HCT116 (cell line): ENCODE data around the gene KLHL3. TPM values are rescaled to one million over a fixed set of nuclear protein-coding genes. Genes with fewer than 3 reads are reported as not detected.

Source experiments
- ATAC-seq: fragments of 200-7000 bp; cut with Tn5 transposase; 2 replicates; pipeline ENCODE4 v1.9.1; 2020; ENCODE audit warnings: mild to moderate bottlenecking, moderate library complexity
- BruUV-seq: library from RNA; stranded (reverse); fragments of 400-500 nt; replicated peaks from 2 replicates; lab custom pipeline; 2021; lab: Mats Ljungman, UMichigan
- CTCF ChIA-PET: fragments of 300-600 bp; sonication (Branson Sonifier 250); formaldehyde crosslinking; loops from one replicate; lab custom pipeline; 2021; ENCODE audit warnings: antibody characterized with exemption; lab: Charles Lee
- POLR2A ChIA-PET: fragments of 300-600, 350-600 bp; sonication (Branson Sonifier 250); formaldehyde crosslinking; loops from one replicate; lab custom pipeline; 2021; ENCODE audit warnings: antibody characterized with exemption; lab: Charles Lee
- RAD21 ChIA-PET, 2 experiments: fragments of 300-600 bp; sonication (Branson Sonifier 250); formaldehyde crosslinking; loops; one replicate each; lab custom pipeline; 2023; ENCODE audit warnings: low total read pairs in 2 of 2; ENCODE audit not compliant: uncharacterized antibody in 2 of 2, unreplicated experiment in 2 of 2, low non-redundant PET in 1 of 2; lab: Charles Lee
- DNase-seq: peaks from one replicate; pipeline ENCODE4 v3.0.0-alpha.2; 2010; ENCODE audit warnings: low read depth, low spot score
- H2AFZ ChIP-seq: fragments of 200-600 bp; shearing (Covaris generic), sonication (generic); 2 replicates; pipeline ENCODE4 v1.6.1; 2017; ENCODE audit warnings: low read depth, mixed run types, mixed read lengths, antibody characterized with exemption, low read length; ENCODE audit not compliant: poor library complexity, severe bottlenecking
- H3K27ac ChIP-seq: 2 replicates; pipeline ENCODE4 v1.5.1; 2012; ENCODE audit warnings: low read depth, low read length
- H3K27me3 ChIP-seq: fragments of 200-600 bp; sonication (generic); 2 replicates; pipeline ENCODE4 v1.6.1; 2016; ENCODE audit warnings: mixed run types, low read length, mixed read lengths; ENCODE audit not compliant: insufficient read depth
- H3K36me3 ChIP-seq, 2 experiments: fragments of 200-500 bp in 1 of 2; fragments of 200-600 bp in 1 of 2; sonication (Bioruptor generic) in 1 of 2; sonication (generic) in 1 of 2; 2 replicates each; pipeline versions ENCODE4 v1.5.1 to v1.6.1; 2014 to 2016; ENCODE audit warnings: low read length in 2 of 2, inconsistent platforms in 1 of 2, mixed read lengths in 1 of 2, mixed run types in 1 of 2; ENCODE audit not compliant: insufficient read depth in 2 of 2, control insufficient read depth in 1 of 2
- H3K4me1 ChIP-seq, 2 experiments: fragments of 200-600 bp in 1 of 2; sonication (generic) in 1 of 2; 2 replicates each; pipeline versions ENCODE4 v1.5.1 to v1.6.1; 2012 to 2017; ENCODE audit warnings: low read length in 2 of 2, inconsistent platforms in 1 of 2, mild to moderate bottlenecking in 1 of 2, mixed read lengths in 1 of 2, mixed run types in 1 of 2, moderate library complexity in 1 of 2; ENCODE audit not compliant: insufficient read depth in 2 of 2, control insufficient read depth in 1 of 2
- H3K4me2 ChIP-seq: fragments of 200-600 bp; sonication (generic); 2 replicates; pipeline ENCODE4 v1.6.1; 2017; ENCODE audit warnings: mixed run types, low read length, mixed read lengths
- H3K4me3 ChIP-seq, 2 experiments: fragments of 200-600 bp in 1 of 2; sonication (generic) in 1 of 2; replicated peaks in 1 of 2; 2 replicates each; pipeline ENCODE4 v1.5.1; 2011 to 2016; ENCODE audit warnings: low read length in 2 of 2, control low read depth in 1 of 2, low read depth in 1 of 2, mild to moderate bottlenecking in 1 of 2, mixed read lengths in 1 of 2, mixed run types in 1 of 2
- H3K79me2 ChIP-seq: fragments of 200-600 bp; sonication (generic); 2 replicates; pipeline ENCODE4 v1.6.1; 2017; ENCODE audit warnings: mild to moderate bottlenecking, mixed run types, low read length, moderate library complexity, mixed read lengths; ENCODE audit not compliant: insufficient read depth
- H3K9ac ChIP-seq: fragments of 200-600 bp; sonication (generic); 2 replicates; pipeline ENCODE4 v1.6.1; 2016; ENCODE audit warnings: low read length, mixed read lengths
- H3K9me2 ChIP-seq: fragments of 200-600 bp; sonication (generic), shearing (Covaris generic); 2 replicates; pipeline ENCODE4 v1.6.1; 2017; ENCODE audit warnings: mixed run types, mild to moderate bottlenecking, moderate library complexity; ENCODE audit not compliant: insufficient read depth
- H3K9me3 ChIP-seq, 2 experiments: fragments of 200-500 bp in 1 of 2; fragments of 200-600 bp in 1 of 2; sonication (Bioruptor generic) in 1 of 2; sonication (generic) in 1 of 2; 2 replicates each; pipeline ENCODE4 v1.6.1; 2014 to 2017; ENCODE audit warnings: low read length in 2 of 2, mixed read lengths in 2 of 2, inconsistent platforms in 1 of 2, low read depth in 1 of 2, mild to moderate bottlenecking in 1 of 2, mixed run types in 1 of 2, moderate library complexity in 1 of 2; ENCODE audit not compliant: control insufficient read depth in 1 of 2, insufficient read depth in 1 of 2
- H4K20me1 ChIP-seq: fragments of 200-600 bp; sonication (generic), shearing (Covaris generic); 2 replicates; pipeline ENCODE4 v1.6.1; 2017; ENCODE audit warnings: mixed run types, mild to moderate bottlenecking, moderate library complexity; ENCODE audit not compliant: insufficient read depth
- CBX3 ChIP-seq: IDR thresholded peaks from 2 replicates; pipeline ENCODE4 v1.6.1; 2012; ENCODE audit warnings: low read depth
- CEBPB ChIP-seq: IDR thresholded peaks from 2 replicates; pipeline ENCODE4 v1.6.1; 2012; ENCODE audit warnings: low read depth
- EGR1 ChIP-seq: IDR thresholded peaks from 2 replicates; pipeline ENCODE4 v1.6.1; 2012; ENCODE audit warnings: low read depth
- ELF1 ChIP-seq: IDR thresholded peaks from 2 replicates; pipeline ENCODE4 v1.6.1; 2012; ENCODE audit warnings: low read depth, borderline replicate concordance
- EZH2 ChIP-seq: fragments of 200-600 bp; sonication (generic); IDR thresholded peaks from 2 replicates; pipeline ENCODE4 v1.6.1; 2017; ENCODE audit warnings: antibody characterized with exemption, mixed run types
- FOSL1 ChIP-seq: IDR thresholded peaks from 2 replicates; pipeline ENCODE4 v1.6.1; 2012; ENCODE audit warnings: low read depth
- JUND ChIP-seq: IDR thresholded peaks from 2 replicates; pipeline ENCODE4 v1.6.1; 2012
- MAX ChIP-seq: IDR thresholded peaks from 2 replicates; pipeline ENCODE4 v1.6.1; 2012
- POLR2A ChIP-seq: IDR thresholded peaks from 2 replicates; pipeline ENCODE4 v1.7.0; 2011; ENCODE audit warnings: borderline replicate concordance; ENCODE audit not compliant: insufficient read depth, insufficient read length; ENCODE audit errors: extremely low read depth
- POLR2AphosphoS5 ChIP-seq: IDR thresholded peaks from 2 replicates; pipeline ENCODE4 v1.6.1; 2011; ENCODE audit warnings: mild to moderate bottlenecking, low read depth, low read length, moderate library complexity
- RAD21 ChIP-seq: IDR thresholded peaks from 2 replicates; pipeline ENCODE4 v1.6.1; 2012; ENCODE audit warnings: low read depth, mild to moderate bottlenecking
- REST ChIP-seq: IDR thresholded peaks from 2 replicates; pipeline ENCODE4 v1.6.1; 2012; ENCODE audit warnings: low read depth
- SIN3A ChIP-seq: IDR thresholded peaks from 2 replicates; pipeline ENCODE4 v1.6.1; 2012; ENCODE audit warnings: low read depth
- SP1 ChIP-seq: IDR thresholded peaks from 2 replicates; pipeline ENCODE4 v1.6.1; 2012; ENCODE audit warnings: low read depth
- SRF ChIP-seq: IDR thresholded peaks from 2 replicates; pipeline ENCODE4 v1.6.1; 2012; ENCODE audit warnings: low read depth
- TCF7L2 ChIP-seq: IDR thresholded peaks from 2 replicates; pipeline ENCODE4 v1.7.0; 2011; ENCODE audit warnings: borderline replicate concordance, inconsistent platforms; ENCODE audit not compliant: insufficient read depth, insufficient read length; ENCODE audit errors: extremely low read depth
- YY1 ChIP-seq: IDR thresholded peaks from 2 replicates; pipeline ENCODE4 v1.6.1; 2011; ENCODE audit warnings: low read length, low read depth, moderate library complexity, mild to moderate bottlenecking; ENCODE audit not compliant: insufficient replicate concordance; ENCODE audit errors: extremely low read depth
- ZBTB33 ChIP-seq: IDR thresholded peaks from 2 replicates; pipeline ENCODE4 v1.6.1; 2011; ENCODE audit warnings: mild to moderate bottlenecking, low read length, moderate library complexity; ENCODE audit not compliant: insufficient replicate concordance; ENCODE audit errors: extremely low read depth
- intact Hi-C: fragments of 100-400 bp; cut with micrococcal nuclease; formaldehyde crosslinking; loops from 2 replicates; pipeline ENCODE4 v1.10.0; 2022
- total RNA-seq: library from RNA; stranded (reverse); gene quantifications from one replicate; pipeline ENCODE4 v1.2.1, GENCODE V29; 2021; ENCODE audit not compliant: unreplicated experiment
- TF ChIP-seq, protein P1 (sequence below): IDR thresholded peaks from 2 replicates; pipeline ENCODE4 v1.6.1; 2012
- TF ChIP-seq, protein P2 (sequence below), 3 experiments: fragments of 200-600 bp in 1 of 3; sonication (generic) in 1 of 3; IDR thresholded peaks in 2 of 3; conservative IDR thresholded peaks in 1 of 3; 2 replicates each; pipeline ENCODE4 v1.5.1; 2012 to 2017; ENCODE audit warnings: low read depth in 2 of 3, low read length in 2 of 3, antibody characterized with exemption in 1 of 3, borderline replicate concordance in 1 of 3, control low read depth in 1 of 3, mild to moderate bottlenecking in 1 of 3, mixed read lengths in 1 of 3, mixed run types in 1 of 3, moderate library complexity in 1 of 3; ENCODE audit not compliant: insufficient read depth in 1 of 3

Gene KLHL3
- total RNA-seq, 1 experiment from 2014 or later = not detected

DNA sequence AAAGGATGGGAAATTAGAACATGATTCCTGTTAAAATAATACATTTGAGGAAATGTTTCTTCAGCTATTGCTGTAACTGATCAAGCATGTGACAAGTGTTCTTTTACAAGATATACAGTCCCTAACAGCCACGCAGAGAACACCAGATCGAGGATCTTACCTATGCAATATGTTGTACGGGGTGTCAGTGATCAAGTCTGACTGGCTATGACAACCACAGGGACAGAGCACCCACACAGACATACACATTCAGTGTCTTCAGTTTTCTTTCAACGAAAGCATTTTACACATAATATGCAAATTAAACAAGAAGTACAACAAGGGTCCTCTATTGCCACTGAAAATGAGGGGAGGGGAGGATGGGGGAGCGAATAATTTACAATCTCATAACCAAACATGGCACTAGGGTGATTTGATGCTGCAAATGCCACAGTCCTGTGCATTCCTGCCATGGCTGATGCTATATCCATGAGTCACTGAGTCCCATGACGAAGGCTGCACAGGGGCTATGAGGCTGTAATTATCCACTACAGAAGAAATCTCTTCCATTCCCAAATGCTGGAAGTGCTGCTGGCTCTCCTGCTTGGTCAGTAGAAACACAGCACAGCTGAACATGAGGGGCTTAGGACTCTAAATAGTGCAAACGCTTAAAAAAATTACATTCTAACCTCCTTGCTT, 118.2 kb downstream of the KLHL3 start:
- POLR2A ChIA-PET = no interaction called here
- H3K4me2 ChIP-seq = no peak overlapping the region
- CTCF ChIA-PET = no interaction called here
- DNase-seq = no peak
- RAD21 ChIA-PET = no interaction called here
- H3K27ac ChIP-seq = no peak overlapping the region
- H3K9me3 ChIP-seq = no peaks in the 10 kb centered on the region
- H3K4me3 ChIP-seq = no peak overlapping the region
- no peaks in the 10 kb centered on the region for H3K4me1 ChIP-seq
- no peaks in the 10 kb centered on the region for H3K79me2 ChIP-seq
- ATAC-seq = no peak
- no peaks in the 10 kb centered on the region for H3K36me3 ChIP-seq
- intact Hi-C loops = no loop called here
- no peak for TF ChIP-seq POLR2A
- TF ChIP-seq EZH2 = no peak
- no peak for TF ChIP-seq ELF1
- TF ChIP-seq EGR1 = no peak
- TF ChIP-seq REST = no peak
- no peak for TF ChIP-seq RAD21
- no peak for TF ChIP-seq TCF7L2
- no peak for TF ChIP-seq CEBPB
- TF ChIP-seq SIN3A = no peak
- no peak for TF ChIP-seq YY1
- TF ChIP-seq, protein P1, sequence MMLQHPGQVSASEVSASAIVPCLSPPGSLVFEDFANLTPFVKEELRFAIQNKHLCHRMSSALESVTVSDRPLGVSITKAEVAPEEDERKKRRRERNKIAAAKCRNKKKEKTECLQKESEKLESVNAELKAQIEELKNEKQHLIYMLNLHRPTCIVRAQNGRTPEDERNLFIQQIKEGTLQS = no peak
- TF ChIP-seq FOSL1 = no peak
- TF ChIP-seq POLR2AphosphoS5 = no peak
- no peak for TF ChIP-seq MAX
- no peak for TF ChIP-seq CBX3
- TF ChIP-seq SRF = no peak
- no peak for TF ChIP-seq ZBTB33
- TF ChIP-seq, protein P2, sequence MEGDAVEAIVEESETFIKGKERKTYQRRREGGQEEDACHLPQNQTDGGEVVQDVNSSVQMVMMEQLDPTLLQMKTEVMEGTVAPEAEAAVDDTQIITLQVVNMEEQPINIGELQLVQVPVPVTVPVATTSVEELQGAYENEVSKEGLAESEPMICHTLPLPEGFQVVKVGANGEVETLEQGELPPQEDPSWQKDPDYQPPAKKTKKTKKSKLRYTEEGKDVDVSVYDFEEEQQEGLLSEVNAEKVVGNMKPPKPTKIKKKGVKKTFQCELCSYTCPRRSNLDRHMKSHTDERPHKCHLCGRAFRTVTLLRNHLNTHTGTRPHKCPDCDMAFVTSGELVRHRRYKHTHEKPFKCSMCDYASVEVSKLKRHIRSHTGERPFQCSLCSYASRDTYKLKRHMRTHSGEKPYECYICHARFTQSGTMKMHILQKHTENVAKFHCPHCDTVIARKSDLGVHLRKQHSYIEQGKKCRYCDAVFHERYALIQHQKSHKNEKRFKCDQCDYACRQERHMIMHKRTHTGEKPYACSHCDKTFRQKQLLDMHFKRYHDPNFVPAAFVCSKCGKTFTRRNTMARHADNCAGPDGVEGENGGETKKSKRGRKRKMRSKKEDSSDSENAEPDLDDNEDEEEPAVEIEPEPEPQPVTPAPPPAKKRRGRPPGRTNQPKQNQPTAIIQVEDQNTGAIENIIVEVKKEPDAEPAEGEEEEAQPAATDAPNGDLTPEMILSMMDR (IDR thresholded peaks at IDR 0.05 in 2 of 3, conservative IDR thresholded peaks at IDR 0.05 in 1 of 3; ENCODE audit: borderline replicate concordance in 1 of 3, insufficient read depth in 1 of 3, low read depth in 2 of 3, low read length in 2 of 3) = no peak
- TF ChIP-seq JUND = no peak
- TF ChIP-seq SP1 = no peak
- no peaks in the 10 kb centered on the region for H3K9me2 ChIP-seq
- H4K20me1 ChIP-seq = no peaks in the 10 kb centered on the region
- H2AFZ ChIP-seq = no peak overlapping the region
- no peaks in the 10 kb centered on the region for H3K27me3 ChIP-seq
- no peak overlapping the region for H3K9ac ChIP-seq
- no TSS peak for BruUV-seq
